Natural killer cell (primary cell): ENCODE data around the gene NAPA. TPM values are rescaled to one million over a fixed set of nuclear protein-coding genes. Genes with fewer than 3 reads are reported as not detected.

Experiments used
- ATAC-seq, 3 donors: fragments of 150-1000 bp in 2 of 3; fragments of 200-7000 bp in 1 of 3; cut with Tn5 transposase; 1 replicate in 1 of 3; 2 replicates in 2 of 3; pipeline ENCODE4 v1.10.0; 2021; ENCODE audit warnings: mild to moderate bottlenecking in 2 of 3, moderate library complexity in 2 of 3
- DNase-seq, 2 donors: peaks; one replicate each; pipeline versions ENCODE4 v3.0.0 to v3.0.0-alpha.2; 2013 to 2021; ENCODE audit warnings: mixed read lengths in 1 of 2
- H3K27ac ChIP-seq: one replicate; pipeline ENCODE4 v1.5.1; 2013; ENCODE audit warnings: mild to moderate bottlenecking, low read length
- H3K27me3 ChIP-seq: one replicate; pipeline ENCODE4 v1.6.1; 2013; ENCODE audit warnings: low read length; ENCODE audit not compliant: control insufficient read depth, insufficient read depth
- H3K36me3 ChIP-seq: one replicate; pipeline ENCODE4 v1.6.1; 2013; ENCODE audit warnings: low read length; ENCODE audit not compliant: control insufficient read depth, insufficient read depth
- H3K4me1 ChIP-seq: one replicate; pipeline ENCODE4 v1.6.1; 2013; ENCODE audit warnings: low read length; ENCODE audit not compliant: control insufficient read depth, insufficient read depth
- H3K4me3 ChIP-seq: one replicate; pipeline ENCODE4 v1.5.1; 2013; ENCODE audit warnings: low read length
- H3K9me3 ChIP-seq: one replicate; pipeline ENCODE4 v1.6.1; 2013; ENCODE audit warnings: low read length; ENCODE audit not compliant: control insufficient read depth, insufficient read depth
- H3K27ac Mint-ChIP-seq, 2 donors: one replicate each; pipeline ENCODE4 v1.8.0; 2022; ENCODE audit warnings: mild to moderate bottlenecking in 2 of 2, mixed read lengths in 2 of 2, moderate library complexity in 1 of 2
- H3K27me3 Mint-ChIP-seq, 2 donors: one replicate each; pipeline ENCODE4 v1.8.0; 2022; ENCODE audit warnings: low read depth in 2 of 2, mixed read lengths in 2 of 2
- H3K36me3 Mint-ChIP-seq: one replicate; pipeline ENCODE4 v1.8.0; 2022; ENCODE audit warnings: mixed read lengths
- H3K4me1 Mint-ChIP-seq, 2 donors: one replicate each; pipeline ENCODE4 v1.8.0; 2022; ENCODE audit warnings: mixed read lengths in 2 of 2
- H3K4me3 Mint-ChIP-seq: one replicate; pipeline ENCODE4 v1.8.0; 2022; ENCODE audit warnings: mild to moderate bottlenecking, moderate library complexity, mixed read lengths
- H3K9me3 Mint-ChIP-seq, 2 donors: one replicate each; pipeline ENCODE4 v1.8.0; 2022; ENCODE audit warnings: mixed read lengths in 2 of 2
- WGBS: methylation state at CpG from one replicate; pipeline ENCODE4 v1.1.7; 2013; ENCODE audit warnings: missing lambda C conversion rate; ENCODE audit not compliant: insufficient coverage; 5-methylcytosine and 5-hydroxymethylcytosine counted together
- intact Hi-C: fragments of 100-400 bp; cut with micrococcal nuclease; formaldehyde crosslinking; loops from one replicate; pipeline ENCODE4 v1.14.2; 2022
- total RNA-seq, 4 donors: library from RNA; stranded (reverse); fragments of 120-200 nt in 1 of 4; gene quantifications; one replicate each; pipeline versions ENCODE4 v1.2.3 to v1.2.4, GENCODE V29; 2013 to 2022
- TF ChIP-seq, protein P1 (sequence below): fragments of 200-600 bp; IDR thresholded peaks from one replicate; pipeline ENCODE4 v1.8.0; 2022; ENCODE audit warnings: antibody characterized with exemption

NAPA gene
- total RNA-seq, 3 donors from 2014 or later (not counting 1 experiment from before 2014, with no cell fraction given): 192 to 215 (median 192) TPM

DNA sequence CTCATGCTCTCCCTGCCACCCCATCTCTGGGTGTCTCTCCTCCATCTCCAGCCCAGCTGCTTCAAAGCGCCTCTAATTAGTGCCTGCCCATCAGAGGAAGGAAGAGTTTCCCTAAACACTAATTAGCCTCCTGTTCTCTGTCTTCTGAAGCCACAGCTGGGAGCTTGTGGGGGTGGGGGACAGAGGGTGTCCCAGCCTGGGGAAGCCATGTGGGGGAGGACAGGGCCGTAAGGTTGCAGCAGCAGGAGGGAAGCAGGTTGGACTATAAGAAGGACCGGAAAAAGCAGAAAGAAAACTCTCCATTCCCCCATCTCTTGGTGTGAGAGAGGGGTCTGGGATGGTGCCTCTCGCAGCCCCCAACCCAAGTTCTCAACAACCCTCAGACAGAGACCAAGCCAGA lies 69.3 kb downstream of the NAPA start:
- Histone ChIP-seq H3K4me3 (no peak overlapping the region), H3K36me3 (no peaks in the 10 kb centered on the region), H3K4me1 (peaks cover 39% of the 10 kb centered on the region), H3K27me3 (peaks cover 31% of the 10 kb centered on the region), H3K9me3 (no peaks in the 10 kb centered on the region), H3K27ac (no peak overlapping the region)
- TF ChIP-seq, protein P1, sequence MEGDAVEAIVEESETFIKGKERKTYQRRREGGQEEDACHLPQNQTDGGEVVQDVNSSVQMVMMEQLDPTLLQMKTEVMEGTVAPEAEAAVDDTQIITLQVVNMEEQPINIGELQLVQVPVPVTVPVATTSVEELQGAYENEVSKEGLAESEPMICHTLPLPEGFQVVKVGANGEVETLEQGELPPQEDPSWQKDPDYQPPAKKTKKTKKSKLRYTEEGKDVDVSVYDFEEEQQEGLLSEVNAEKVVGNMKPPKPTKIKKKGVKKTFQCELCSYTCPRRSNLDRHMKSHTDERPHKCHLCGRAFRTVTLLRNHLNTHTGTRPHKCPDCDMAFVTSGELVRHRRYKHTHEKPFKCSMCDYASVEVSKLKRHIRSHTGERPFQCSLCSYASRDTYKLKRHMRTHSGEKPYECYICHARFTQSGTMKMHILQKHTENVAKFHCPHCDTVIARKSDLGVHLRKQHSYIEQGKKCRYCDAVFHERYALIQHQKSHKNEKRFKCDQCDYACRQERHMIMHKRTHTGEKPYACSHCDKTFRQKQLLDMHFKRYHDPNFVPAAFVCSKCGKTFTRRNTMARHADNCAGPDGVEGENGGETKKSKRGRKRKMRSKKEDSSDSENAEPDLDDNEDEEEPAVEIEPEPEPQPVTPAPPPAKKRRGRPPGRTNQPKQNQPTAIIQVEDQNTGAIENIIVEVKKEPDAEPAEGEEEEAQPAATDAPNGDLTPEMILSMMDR: no peak
- WGBS: 20% methylated on average over 1 of the region's 4 CpGs
- no peak for ATAC-seq
- peaks cover 70 to 82% of the 10 kb centered on the region in 2 donors for H3K27me3 Mint-ChIP-seq
- intact Hi-C loops: no loop called here
- H3K9me3 Mint-ChIP-seq: no peaks in the 10 kb centered on the region
- H3K36me3 Mint-ChIP-seq: no peaks in the 10 kb centered on the region
- H3K27ac Mint-ChIP-seq: peak overlapping the region in 1 of 2 donors; percentile 55
- DNase-seq: no peak
- H3K4me3 Mint-ChIP-seq: peak overlapping the region; percentile 67
- peaks cover 41 to 52% of the 10 kb centered on the region in 2 donors for H3K4me1 Mint-ChIP-seq

DNA sequence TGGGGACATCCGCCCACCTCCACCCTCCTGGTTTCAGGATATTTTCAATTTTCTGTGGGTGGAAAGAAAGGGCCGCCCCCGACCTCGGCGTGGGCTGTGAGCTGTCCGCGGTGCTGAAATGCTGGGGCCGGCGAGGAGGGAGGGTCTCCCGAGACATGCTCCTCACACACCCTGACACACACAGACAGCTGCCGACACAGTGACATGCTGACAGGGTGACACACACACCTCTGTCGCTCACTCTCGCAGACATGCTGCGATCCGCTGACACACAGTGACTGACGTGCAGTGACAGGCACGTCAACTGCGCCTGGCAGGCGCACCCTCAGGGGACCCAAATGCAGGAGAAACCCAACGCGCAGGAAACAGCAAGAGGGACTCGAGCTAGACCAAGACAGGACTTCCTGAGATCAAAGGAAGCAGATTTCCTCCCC lies 70.5 kb downstream of the NAPA start:
- Histone ChIP-seq H3K27me3 (peaks cover 31% of the 10 kb centered on the region), H3K4me1 (peaks cover 39% of the 10 kb centered on the region), H3K9me3 (no peaks in the 10 kb centered on the region), H3K4me3 (no peak overlapping the region), H3K27ac (no peak overlapping the region), H3K36me3 (no peaks in the 10 kb centered on the region)
- TF ChIP-seq, protein P1: no peak
- ATAC-seq (no peak), DNase-seq (peak in 1 of 2 donors; percentile 72)
- no peak overlapping the region for H3K27ac Mint-ChIP-seq
- no peaks in the 10 kb centered on the region for H3K9me3 Mint-ChIP-seq
- intact Hi-C loops: no loop called here
- H3K4me3 Mint-ChIP-seq: peak overlapping the region; percentile 57
- no peaks in the 10 kb centered on the region for H3K36me3 Mint-ChIP-seq
- H3K27me3 Mint-ChIP-seq: peaks cover 70 to 71% of the 10 kb centered on the region in 2 donors
- 16% methylated on average over 22 of the region's 22 CpGs for WGBS
- peaks cover 41 to 52% of the 10 kb centered on the region in 2 donors for H3K4me1 Mint-ChIP-seq

DNA sequence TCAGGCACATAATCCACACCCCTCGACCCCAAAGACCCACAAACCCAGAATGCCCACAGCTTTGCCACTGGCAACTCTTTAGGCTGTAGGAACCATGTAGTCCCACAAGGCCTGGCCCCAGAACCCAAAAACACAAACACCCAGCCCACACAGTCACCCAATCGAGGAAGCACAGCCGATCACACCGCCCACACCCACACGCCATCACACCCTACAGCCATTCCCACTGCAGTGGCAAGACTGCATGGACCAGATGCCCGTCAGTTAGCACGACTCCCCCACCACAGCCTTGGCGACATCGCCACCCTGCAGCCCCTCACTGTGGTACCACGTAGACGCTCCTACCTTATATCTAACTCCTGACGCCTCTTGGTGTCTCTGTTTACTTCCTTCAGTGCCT lies 71.5 kb downstream of the NAPA start:
- H3K36me3 ChIP-seq: no peaks in the 10 kb centered on the region
- 48% methylated on average over 12 of the region's 12 CpGs for WGBS
- H3K4me3 ChIP-seq: no peak overlapping the region
- no peaks in the 10 kb centered on the region for H3K9me3 ChIP-seq
- intact Hi-C loops: no loop called here
- no peak overlapping the region for H3K27ac ChIP-seq
- H3K4me1 ChIP-seq: peaks cover 39% of the 10 kb centered on the region
- H3K27me3 ChIP-seq: peaks cover 29% of the 10 kb centered on the region
- no peaks in the 10 kb centered on the region for H3K9me3 Mint-ChIP-seq
- peak overlapping the region; percentile 4 for H3K4me3 Mint-ChIP-seq
- H3K27me3 Mint-ChIP-seq: peaks cover 67 to 71% of the 10 kb centered on the region in 2 donors
- H3K27ac Mint-ChIP-seq: no peak overlapping the region
- peaks cover 41 to 52% of the 10 kb centered on the region in 2 donors for H3K4me1 Mint-ChIP-seq
- ATAC-seq (no peak), DNase-seq (no peak)
- H3K36me3 Mint-ChIP-seq: no peaks in the 10 kb centered on the region
- TF ChIP-seq, protein P1: no peak

DNA sequence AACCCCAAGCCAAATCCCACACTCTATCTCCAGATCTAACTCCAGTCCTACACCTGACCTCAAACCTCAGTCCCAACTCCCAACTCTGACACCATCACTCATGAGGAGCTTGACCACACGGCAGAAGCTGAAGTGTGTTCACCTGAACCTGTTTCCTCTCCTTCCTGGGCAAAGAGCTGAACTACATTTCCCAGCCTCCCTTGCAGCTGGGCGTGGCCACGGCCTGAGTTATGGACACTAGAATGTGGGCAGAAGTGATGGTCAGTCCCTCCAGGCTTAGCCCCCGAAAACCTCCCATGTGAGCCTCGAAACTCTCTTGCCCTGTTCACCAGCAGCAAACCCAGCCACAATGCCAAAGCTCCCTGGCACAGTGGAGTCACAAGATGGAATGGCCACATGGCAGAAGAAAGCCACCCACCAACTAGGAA lies 76.1 kb downstream of the NAPA start:
- 26% methylated on average over 5 of the region's 5 CpGs for WGBS
- DNase-seq (no peak), ATAC-seq (no peak)
- no peak overlapping the region for H3K4me3 Mint-ChIP-seq
- no peaks in the 10 kb centered on the region for H3K9me3 Mint-ChIP-seq
- peaks cover 58 to 63% of the 10 kb centered on the region in 2 donors for H3K27me3 Mint-ChIP-seq
- H3K4me1 ChIP-seq: peaks cover 8% of the 10 kb centered on the region
- H3K36me3 ChIP-seq: no peaks in the 10 kb centered on the region
- H3K36me3 Mint-ChIP-seq: no peaks in the 10 kb centered on the region
- H3K27ac Mint-ChIP-seq: no peak overlapping the region
- H3K4me1 Mint-ChIP-seq: peaks cover 23 to 24% of the 10 kb centered on the region in 2 donors
- no peak overlapping the region for H3K4me3 ChIP-seq
- no peaks in the 10 kb centered on the region for H3K9me3 ChIP-seq
- no peak overlapping the region for H3K27ac ChIP-seq
- intact Hi-C loops: loop anchor here (5.0 kb wide), 1 partner anchor 78 kb away; the partner anchor contains the start of gene NAPA
- TF ChIP-seq, protein P1: no peak
- peaks cover 12% of the 10 kb centered on the region for H3K27me3 ChIP-seq
